HG03039 (cell line): Measurements from ENCODE around the gene TUBA4B.
A peak's percentile ranks its signal among the peaks of the same experiment; 100 is the strongest.

Experiments
- ATAC-seq: cut with Tn5 transposase; IDR thresholded peaks from one replicate; pipeline ENCODE4 v1.9.1; 2021; ENCODE audit warnings: mild to moderate bottlenecking, moderate library complexity; ENCODE audit not compliant: unreplicated experiment

Gene TUBA4B

GRCh38 chr2:219252900-219253752 is at the start of gene TUBA4B:
TSS of gene TUBA4B (plus strand) at chr2:219253243. CDS start at chr2:219253408, 165 bp downstream.
- ATAC-seq = no peak

GRCh38 chr2:219204425-219205164 is 48.4 kb upstream of the TUBA4B start:
- ATAC-seq = no peak

GRCh38 chr2:219205165-219205538 is 47.9 kb upstream of the TUBA4B start:
- no peak for ATAC-seq

GRCh38 chr2:219205981-219206327 is 47.1 kb upstream of the TUBA4B start:
- no peak for ATAC-seq

GRCh38 chr2:219206328-219207133 is 46.5 kb upstream of the TUBA4B start, which contains the start of gene ZFAND2B:
TSS of gene ZFAND2B (plus strand) at chr2:219206782. CDS start at chr2:219206988, 206 bp downstream.
- peak; percentile 96 for ATAC-seq

- ATAC-seq = no peak
Measured at GRCh38 chr2:219207134-219207883, 45.7 kb upstream of the TUBA4B start.

GRCh38 chr2:219207884-219208740 is 44.9 kb upstream of the TUBA4B start:
- ATAC-seq = no peak

GRCh38 chr2:219209236-219210195 is 43.5 kb upstream of the TUBA4B start:
- ATAC-seq = no peak

GRCh38 chr2:219210196-219210885 is 42.7 kb upstream of the TUBA4B start:
- no peak for ATAC-seq

- no peak for ATAC-seq
Measured at GRCh38 chr2:219210886-219211362, 42.1 kb upstream of the TUBA4B start.

- ATAC-seq = no peak
Measured at GRCh38 chr2:219213026-219213415, 40.0 kb upstream of the TUBA4B start.

- no peak for ATAC-seq
Measured at GRCh38 chr2:219213486-219214071, 39.5 kb upstream of the TUBA4B start.

- ATAC-seq = no peak
Measured at GRCh38 chr2:219214141-219214540, 38.9 kb upstream of the TUBA4B start.

GRCh38 chr2:219214786-219215185 is 38.3 kb upstream of the TUBA4B start:
- no peak for ATAC-seq

GRCh38 chr2:219215871-219216534 is 37.0 kb upstream of the TUBA4B start:
- no peak for ATAC-seq

- no peak for ATAC-seq
Measured at GRCh38 chr2:219216535-219216915, 36.5 kb upstream of the TUBA4B start.

GRCh38 chr2:219218217-219218731 is 34.8 kb upstream of the TUBA4B start:
- ATAC-seq = peak; percentile 11
